ENCODE measurements around the gene LRRC36. TPM values are rescaled to one million over a fixed set of nuclear protein-coding genes. Genes with fewer than 3 reads are reported as not detected.

LRRC36 gene
- total and polyA plus RNA-seq, 8 donors, result 0.37 to 33.0 (median 0.96) TPM; not detected in 4

- TF ChIP-seq POLR2AphosphoS5 (IDR thresholded peaks at IDR 0.05) (no peak), POLR2A (IDR thresholded peaks at IDR 0.05) (no peak)
- WGBS, 5 donors, result 77 to 89% (median 81%) methylated on average over 1 of the region's 1 CpG
- Histone ChIP-seq H3K4me3 (no peak overlapping the region), H3K36me3 (no peaks in the 10 kb centered on the region), H3K4me1 (no peaks in the 10 kb centered on the region), H3K9me3 (no peaks in the 10 kb centered on the region), H3K27me3 (no peaks in the 10 kb centered on the region), H3K27ac (no peak overlapping the region)
- DNase-seq, result no peak
- intact Hi-C loops (cut with DNase I; ENCODE audit: low total_unique reads), result no loop called here
These were observed 52.0 kb downstream of the LRRC36 start for GRCh38 chr16:67378642-67379041.

DNA sequence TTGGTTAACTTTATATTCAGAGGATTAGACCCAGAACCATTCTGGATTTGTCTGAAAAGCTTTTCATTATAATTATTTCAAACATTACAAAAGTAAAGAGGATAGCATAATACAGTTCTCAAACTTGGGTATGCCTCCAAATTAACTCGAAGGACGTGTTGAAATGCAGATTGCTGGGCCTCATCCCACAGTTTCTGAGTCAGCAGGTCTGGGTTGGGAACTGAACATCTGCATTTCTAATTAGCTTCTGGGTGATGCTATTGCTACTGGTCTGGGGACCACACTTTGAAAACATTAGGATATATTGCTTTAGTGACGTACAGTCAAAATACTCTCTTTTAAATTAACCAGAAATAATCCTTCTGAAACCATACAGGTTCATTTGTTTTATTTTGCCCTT lies 56.7 kb downstream of the LRRC36 start:
- no peak overlapping the region for H3K27ac ChIP-seq
- no peak overlapping the region for H3K4me3 ChIP-seq
- WGBS, 5 donors, result 87 to 97% (median 93%) methylated on average over 3 of the region's 3 CpGs
- no peaks in the 10 kb centered on the region for H3K4me1 ChIP-seq
- intact Hi-C loops (cut with DNase I; ENCODE audit: low total_unique reads), result no loop called here
- DNase-seq, result no peak
- H3K9me3 ChIP-seq, result no peaks in the 10 kb centered on the region
- no peaks in the 10 kb centered on the region for H3K36me3 ChIP-seq
- no peak for TF ChIP-seq EP300 (IDR thresholded peaks at IDR 0.05)
- TF ChIP-seq, protein P1, sequence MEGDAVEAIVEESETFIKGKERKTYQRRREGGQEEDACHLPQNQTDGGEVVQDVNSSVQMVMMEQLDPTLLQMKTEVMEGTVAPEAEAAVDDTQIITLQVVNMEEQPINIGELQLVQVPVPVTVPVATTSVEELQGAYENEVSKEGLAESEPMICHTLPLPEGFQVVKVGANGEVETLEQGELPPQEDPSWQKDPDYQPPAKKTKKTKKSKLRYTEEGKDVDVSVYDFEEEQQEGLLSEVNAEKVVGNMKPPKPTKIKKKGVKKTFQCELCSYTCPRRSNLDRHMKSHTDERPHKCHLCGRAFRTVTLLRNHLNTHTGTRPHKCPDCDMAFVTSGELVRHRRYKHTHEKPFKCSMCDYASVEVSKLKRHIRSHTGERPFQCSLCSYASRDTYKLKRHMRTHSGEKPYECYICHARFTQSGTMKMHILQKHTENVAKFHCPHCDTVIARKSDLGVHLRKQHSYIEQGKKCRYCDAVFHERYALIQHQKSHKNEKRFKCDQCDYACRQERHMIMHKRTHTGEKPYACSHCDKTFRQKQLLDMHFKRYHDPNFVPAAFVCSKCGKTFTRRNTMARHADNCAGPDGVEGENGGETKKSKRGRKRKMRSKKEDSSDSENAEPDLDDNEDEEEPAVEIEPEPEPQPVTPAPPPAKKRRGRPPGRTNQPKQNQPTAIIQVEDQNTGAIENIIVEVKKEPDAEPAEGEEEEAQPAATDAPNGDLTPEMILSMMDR (IDR thresholded peaks at IDR 0.05), result no peak
- no peak for TF ChIP-seq POLR2A (IDR thresholded peaks at IDR 0.05)
- TF ChIP-seq POLR2AphosphoS5 (IDR thresholded peaks at IDR 0.05), result no peak
- H3K27me3 ChIP-seq, result no peaks in the 10 kb centered on the region

DNA sequence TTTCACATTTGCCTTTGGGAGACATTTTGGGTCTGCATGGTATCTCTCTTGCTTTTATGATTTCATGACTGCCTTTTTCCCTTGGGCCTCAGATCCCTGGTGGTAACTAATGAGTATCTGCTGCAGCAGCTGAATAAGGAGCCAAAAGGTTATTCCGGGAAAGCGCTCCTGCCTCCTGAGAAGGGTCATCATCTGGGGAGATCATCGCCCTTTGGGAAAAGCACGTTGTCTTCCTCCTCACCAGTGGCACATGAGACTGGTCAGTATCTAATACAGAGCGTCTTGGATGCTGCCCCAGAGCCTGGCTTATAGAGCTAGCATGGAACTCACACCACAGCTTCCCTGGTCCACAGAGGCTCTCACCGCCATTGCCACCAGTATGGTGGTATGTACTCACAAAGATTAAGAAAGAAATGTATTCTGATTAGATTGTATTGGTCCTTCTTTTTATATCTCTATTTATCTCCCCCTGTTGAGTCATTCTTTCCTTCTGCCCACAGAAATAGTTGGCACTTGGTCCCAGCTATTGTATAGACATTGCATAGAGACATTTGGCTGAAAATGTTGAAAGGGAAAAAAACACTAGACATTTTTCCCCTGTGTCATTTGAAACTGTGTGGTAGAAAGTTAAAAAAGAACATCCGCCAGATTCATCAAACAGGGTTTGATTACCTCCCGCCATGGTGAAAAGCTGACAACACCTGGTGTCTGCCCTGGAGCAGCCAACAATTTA lies 58.3 kb downstream of the LRRC36 start:
- no peak for TF ChIP-seq POLR2AphosphoS5 (IDR thresholded peaks at IDR 0.05)
- no peak overlapping the region for H3K4me3 ChIP-seq
- DNase-seq, result no peak
- H3K9me3 ChIP-seq, result no peaks in the 10 kb centered on the region
- no peaks in the 10 kb centered on the region for H3K27me3 ChIP-seq
- 58 to 75% (median 63%) methylated on average over 8 of the region's 8 CpGs for WGBS, 5 donors
- H3K4me1 ChIP-seq, result peaks cover 0 to 6% (median 0%) of the 10 kb centered on the region in 4 donors
- no peak overlapping the region for H3K27ac ChIP-seq
- H3K36me3 ChIP-seq, result no peaks in the 10 kb centered on the region
- intact Hi-C loops (cut with DNase I; ENCODE audit: low total_unique reads), result no loop called here

DNA sequence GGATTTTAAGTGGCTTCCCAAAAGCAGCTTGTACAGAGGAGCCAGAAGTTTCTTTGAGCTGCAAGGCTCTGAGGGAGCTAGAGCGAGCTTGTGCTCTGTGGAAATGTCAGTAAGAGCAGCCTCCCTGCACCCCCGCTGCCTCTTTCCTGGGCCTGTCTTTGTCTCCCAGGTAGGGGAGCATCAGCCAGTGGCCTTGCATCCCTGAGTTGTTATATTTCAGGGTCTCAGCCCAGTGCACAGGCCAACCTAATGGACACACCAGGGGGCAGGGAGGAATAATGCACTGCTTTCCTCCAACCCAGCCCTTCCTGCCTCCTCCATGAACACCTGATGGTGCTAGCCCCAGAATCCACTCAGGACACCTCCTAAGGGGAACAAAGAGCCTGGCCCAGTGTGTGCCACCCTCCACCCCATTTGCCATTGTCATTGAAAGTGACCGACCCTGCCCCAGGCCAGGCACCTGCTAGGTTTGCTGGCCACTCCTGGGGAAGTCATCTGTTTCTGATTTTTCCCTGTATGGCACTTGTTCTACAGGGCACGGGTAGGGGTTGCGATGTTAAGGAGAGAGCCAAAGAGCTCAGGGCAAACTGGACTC lies 60.3 kb downstream of the LRRC36 start:
- H3K9me3 ChIP-seq, result no peaks in the 10 kb centered on the region
- H3K27me3 ChIP-seq, result no peaks in the 10 kb centered on the region
- intact Hi-C loops (cut with DNase I; ENCODE audit: low total_unique reads), result no loop called here
- no peak for DNase-seq
- TF ChIP-seq POLR2AphosphoS5 (IDR thresholded peaks at IDR 0.05) (no peak), EP300 (IDR thresholded peaks at IDR 0.05) (no peak)
- no peaks in the 10 kb centered on the region for H3K36me3 ChIP-seq
- peaks cover 4 to 26% (median 12%) of the 10 kb centered on the region in 4 donors for H3K4me1 ChIP-seq
- H3K4me3 ChIP-seq, result no peak overlapping the region
- 91 to 98% (median 93%) methylated on average over 4 to 5 of the region's 5 CpGs for WGBS, 5 donors
- no peak overlapping the region for H3K27ac ChIP-seq

- TF ChIP-seq EP300 (IDR thresholded peaks at IDR 0.05) (no peak), POLR2AphosphoS5 (IDR thresholded peaks at IDR 0.05) (no peak), POLR2A (IDR thresholded peaks at IDR 0.05) (no peak)
- TF ChIP-seq, protein P1 (IDR thresholded peaks at IDR 0.05), result no peak
- no peak overlapping the region for H3K4me3 ChIP-seq
- peaks cover 0 to 6% (median 0%) of the 10 kb centered on the region in 3 donors for H3K27me3 ChIP-seq
- intact Hi-C loops (cut with DNase I; ENCODE audit: low total_unique reads), result no loop called here
- no peaks in the 10 kb centered on the region for H3K9me3 ChIP-seq
- H3K36me3 ChIP-seq, result no peaks in the 10 kb centered on the region
- H3K27ac ChIP-seq, result no peak overlapping the region
- WGBS, 5 donors, result 83 to 91% (median 87%) methylated on average over 8 of the region's 8 CpGs
- peaks cover 5 to 32% (median 19%) of the 10 kb centered on the region in 4 donors for H3K4me1 ChIP-seq
- no peak for DNase-seq
These were observed 61.0 kb downstream of the LRRC36 start for GRCh38 chr16:67387479-67388079.
